Erythroblast (primary cell): ENCODE results near the gene C9.

ENCODE experiments used
- GATA1 ChIP-seq: IDR thresholded peaks from 2 replicates; pipeline ENCODE4 v1.6.1; 2011; ENCODE audit warnings: low read depth, mild to moderate bottlenecking, control low read depth, low read length, moderate library complexity
- POLR2A ChIP-seq: IDR thresholded peaks from 2 replicates; pipeline ENCODE4 v1.6.1; 2011; ENCODE audit warnings: mild to moderate bottlenecking, low read length

GRCh38 chr5:39301406-39301805 lies 62.9 kb downstream of the C9 start:
- TF ChIP-seq POLR2A, result no peak
- TF ChIP-seq GATA1, result no peak
